Hippocampal formation (tissue), 2 donors: Measurements from ENCODE around the gene ADNP.

ENCODE experiments used
- DNase-seq, 2 donors: peaks; one replicate each; lab custom pipeline; 2025; lab: John Stamatoyannopoulos, UW

The ADNP gene

DNA sequence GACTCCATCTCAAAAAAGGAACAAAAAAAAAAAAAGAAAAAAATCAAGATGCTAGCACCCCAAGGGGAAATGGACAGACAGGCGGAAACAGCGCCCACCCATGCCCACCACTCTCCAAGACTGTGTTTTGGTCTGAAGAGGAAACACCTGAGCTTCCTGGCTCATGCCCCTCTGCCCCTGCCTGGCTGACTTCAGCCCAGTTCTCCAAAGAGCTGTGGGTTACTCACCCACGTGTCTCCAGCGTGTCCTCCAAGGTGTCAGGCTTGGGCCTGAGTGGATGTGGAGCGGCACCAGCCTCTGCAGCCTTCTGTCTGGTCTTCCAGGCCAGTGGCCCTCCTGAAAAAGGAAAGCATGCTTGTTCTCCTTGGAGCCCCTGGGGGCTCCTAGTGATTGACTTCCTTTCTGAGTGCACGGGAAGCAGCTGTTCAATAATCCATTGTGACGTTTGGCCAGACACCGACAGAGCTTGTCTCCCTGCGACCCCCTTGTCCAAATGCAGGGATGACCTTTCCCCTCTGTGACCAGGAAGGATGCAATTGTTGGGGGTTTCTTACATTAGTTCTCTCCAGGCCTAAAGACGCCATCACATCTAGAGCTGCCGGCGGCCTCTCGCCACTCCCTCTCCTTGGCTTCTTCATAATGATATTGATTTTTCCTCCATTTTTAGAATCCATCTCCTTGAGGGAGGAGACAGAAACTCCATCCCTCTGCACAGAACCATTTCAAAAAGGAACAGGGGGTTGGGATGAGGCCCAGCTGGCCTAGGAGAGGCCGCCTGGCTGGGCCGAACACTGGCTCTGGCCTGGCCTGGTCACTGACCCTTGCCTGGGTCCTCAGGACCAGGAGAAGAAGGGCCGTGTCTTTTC lies 58.4 kb downstream of the ADNP start:
- DNase-seq, result no peak

DNA sequence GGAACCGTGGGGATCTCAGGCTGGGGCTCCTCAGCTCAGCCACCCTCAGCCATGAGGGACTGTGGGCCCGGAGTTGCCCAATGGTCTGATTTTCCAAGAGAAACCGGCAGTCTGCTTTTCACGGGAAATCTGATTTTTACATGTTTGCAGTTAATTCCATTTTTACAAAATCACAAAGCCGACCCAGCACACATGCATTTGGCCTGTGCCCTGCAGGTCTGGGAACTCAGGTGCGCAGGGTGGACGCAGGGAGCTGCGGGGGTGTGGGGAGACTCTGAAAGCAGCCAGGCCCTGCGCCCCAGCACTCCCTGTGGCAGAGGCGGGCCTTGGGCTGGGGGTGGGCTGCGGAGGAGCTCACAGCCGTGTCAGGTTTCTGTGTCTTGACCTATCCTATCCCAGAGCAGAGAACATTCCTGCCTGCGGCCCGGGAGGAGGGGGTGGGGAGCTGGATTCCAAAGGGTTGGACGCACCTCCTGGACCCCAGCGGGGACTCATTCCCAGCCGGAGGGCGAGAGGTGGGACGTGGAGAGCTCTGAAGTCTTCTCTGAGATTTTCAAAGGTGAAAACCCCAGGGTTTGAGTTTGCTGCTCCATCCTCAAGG lies 60.6 kb downstream of the ADNP start:
- no peak for DNase-seq

DNA sequence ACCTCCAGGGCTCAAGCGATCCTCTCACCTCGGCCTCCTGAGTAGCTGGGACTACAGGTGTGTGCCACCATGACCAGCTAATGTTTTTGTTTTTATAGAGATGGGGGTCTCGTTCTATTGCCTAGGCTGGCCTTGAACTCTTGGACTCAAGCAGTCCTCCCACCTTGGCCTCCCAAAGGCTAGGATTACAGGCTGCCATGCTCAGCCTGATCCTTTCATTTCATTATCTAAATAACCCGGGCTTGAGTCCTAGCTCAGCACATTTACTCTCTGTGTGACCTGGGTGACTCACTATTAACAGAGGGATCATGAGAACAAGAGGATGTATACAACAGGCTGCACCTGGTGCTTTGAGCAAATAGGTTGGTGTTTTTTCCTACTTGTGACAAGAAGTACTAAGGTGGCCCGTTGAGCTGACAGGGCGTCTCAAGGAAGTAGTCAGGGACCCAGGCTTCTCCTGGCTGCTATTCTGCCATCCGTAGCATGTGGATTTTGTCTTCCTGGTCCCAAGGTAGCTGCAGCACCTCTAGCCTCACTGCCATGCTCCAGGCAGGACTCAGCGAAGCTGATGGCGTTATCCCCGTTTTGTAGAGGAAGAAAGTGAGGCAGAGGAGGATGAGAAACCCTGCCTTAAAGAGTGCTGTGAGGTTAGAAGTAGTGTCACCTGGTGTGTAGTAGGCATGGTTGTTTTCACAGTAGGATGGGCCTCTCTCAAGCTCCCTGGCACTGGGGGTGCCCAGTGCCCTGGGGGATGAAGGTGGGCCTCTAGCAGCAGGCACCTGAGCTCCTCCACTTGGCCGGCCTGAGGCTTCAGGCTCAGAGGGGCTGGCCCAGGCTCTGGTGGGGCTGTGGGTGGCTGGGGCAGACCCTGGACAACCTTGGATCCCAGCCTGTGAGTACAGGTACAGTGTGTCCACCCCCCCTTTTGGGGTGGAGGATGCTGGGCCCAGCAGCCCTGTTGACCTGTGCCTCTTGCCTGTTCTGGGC lies 62.4 kb downstream of the ADNP start:
- no peak for DNase-seq

DNA sequence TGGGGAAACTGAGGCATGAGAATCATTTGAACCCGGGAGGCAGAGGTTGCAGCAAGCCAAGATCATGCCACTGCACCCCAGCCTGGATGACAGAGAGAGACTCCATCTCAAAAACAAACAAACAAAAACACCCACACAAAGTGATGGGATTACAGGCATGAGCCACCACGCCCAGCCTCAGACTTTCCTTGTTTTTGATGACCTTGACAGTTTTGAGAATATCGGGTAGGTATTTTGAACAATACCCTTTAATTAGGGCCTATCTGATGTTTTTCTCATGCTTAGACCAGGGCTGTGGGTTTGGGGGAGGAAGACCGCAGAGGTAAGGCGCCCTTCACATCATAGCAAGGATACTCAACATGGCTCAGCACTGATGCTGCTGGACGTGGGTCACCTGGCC lies 63.4 kb downstream of the ADNP start:
- DNase-seq, result no peak

DNA sequence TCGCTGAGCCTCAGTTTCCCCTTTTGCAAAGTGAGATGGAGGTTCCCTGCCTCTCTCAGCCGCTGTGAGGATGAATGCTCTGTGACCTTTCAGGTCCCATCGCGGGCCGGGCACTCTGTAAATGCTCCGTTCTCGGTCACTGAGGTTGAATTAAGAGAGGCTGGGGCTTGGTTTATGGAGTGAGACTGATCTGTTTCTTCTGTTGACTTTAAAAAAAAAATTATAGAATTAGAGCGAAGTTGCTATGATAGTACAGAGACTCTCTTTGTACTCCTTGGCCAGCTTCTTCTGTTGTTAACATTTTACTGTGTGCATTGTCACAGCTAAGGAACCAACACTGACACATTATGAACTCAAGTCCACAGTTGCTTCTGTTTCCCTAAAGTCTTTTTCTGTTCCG lies 64.4 kb downstream of the ADNP start:
- DNase-seq, result no peak

DNA sequence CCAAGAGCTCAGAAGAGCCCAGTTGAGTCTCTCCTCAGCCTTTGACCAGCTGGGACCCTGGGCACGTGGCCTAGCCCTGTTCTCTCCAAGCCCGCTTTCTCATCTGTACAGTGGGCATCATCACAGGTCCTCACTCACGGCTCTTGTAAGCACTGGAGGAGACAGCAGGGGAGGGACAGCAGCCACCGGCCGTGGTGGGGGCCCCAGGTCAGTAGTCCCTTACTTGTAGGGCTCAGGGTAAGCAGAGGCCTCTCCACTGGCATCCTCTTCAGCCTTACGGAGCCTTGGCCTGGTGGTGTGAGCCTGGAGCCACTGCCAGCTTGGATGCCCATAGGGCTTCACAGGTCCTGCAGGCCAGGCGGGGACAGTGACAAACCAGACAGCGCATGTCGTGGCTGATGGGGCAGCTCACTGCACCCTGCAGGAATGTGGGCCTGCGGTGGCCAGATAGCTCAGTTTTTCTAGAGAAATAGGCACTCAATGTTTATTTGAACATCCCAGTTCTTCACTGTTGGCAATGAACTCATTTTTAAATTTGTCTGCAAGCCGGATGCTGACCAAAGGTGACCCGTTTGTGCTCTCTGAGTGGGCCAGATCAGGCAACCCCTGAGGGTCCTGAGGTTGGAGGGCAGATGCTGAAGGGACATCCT lies 65.1 kb downstream of the ADNP start:
- no peak for DNase-seq

DNA sequence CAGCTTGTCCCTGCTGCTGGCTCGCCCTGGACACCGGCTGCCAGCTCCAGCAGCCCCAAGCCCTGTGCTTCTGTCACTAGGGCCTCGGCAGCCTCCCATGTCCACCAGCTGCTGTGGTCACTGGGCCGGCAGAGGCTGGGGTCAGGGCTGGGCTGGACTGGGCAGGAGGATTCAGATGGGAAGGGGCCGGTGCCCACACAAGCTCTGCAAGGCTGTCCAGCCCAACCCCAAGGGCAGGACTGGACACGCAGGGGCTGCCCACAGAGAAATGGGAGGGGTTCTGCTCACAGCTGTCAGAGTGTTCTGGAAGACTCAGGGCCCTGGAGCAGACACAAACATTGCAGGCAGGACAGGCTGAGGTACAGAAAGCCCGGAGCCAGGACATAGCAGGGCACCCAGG lies 65.6 kb downstream of the ADNP start:
- no peak for DNase-seq

DNA sequence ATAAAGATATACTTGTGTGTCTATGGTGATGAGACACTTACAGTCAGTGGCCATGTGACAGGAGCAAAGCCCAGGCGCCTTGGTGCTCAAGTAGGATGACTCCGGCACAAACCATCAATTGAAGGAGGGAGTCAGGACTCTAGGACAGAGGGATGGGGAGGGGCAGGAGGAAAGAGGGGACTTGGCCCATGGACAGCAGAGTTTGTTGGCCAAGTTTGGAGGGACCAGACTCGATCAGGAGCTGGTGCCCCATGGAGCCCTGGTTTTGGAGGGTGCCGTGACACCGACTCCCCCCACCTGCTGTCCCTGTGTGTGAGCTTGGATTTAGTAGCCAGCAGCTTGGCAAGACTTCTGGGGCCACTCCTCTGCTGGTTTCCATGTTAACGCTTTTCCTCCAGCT lies 66.1 kb downstream of the ADNP start:
- no peak for DNase-seq

DNA sequence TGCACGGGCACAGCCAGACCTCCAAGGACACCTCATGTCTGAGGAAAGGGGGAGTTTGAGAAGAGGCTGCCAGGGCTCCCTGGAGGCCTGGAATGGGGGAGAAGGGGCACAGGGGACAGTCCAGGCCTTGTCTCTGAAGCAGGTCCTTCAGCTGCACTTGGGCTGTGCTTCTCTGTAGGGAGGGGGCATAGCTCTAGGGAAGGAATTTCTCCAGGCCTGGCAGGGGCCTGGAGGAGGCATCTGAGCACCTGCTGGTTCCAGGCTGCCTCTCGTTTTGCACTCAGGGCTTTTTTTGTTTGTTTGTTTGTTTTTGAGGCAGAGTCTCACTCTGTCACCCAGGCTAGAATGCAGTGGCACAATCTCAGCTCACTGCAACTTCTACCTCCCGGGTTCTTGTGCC lies 68.7 kb downstream of the ADNP start:
- no peak for DNase-seq

DNA sequence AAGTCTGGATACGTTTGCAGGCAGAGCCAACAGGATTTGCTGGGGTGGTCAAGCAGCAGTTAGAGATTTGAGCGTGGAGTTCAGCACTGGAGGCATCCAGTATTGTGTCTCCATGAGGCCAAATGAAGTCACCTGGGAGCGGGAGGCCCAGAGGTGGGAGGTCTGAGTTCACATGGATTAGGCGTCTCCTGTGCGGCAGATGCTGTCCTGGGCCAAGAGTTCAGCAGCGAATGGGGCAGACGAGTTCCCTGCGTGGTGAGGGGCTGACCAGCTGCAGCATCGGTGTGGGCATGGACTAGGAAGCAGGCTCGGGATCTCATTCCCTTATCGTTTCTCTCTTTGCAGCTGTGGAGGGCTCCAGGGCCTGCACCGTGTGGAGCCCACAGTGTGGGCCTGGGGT lies 70.2 kb downstream of the ADNP start:
- DNase-seq, result no peak

DNA sequence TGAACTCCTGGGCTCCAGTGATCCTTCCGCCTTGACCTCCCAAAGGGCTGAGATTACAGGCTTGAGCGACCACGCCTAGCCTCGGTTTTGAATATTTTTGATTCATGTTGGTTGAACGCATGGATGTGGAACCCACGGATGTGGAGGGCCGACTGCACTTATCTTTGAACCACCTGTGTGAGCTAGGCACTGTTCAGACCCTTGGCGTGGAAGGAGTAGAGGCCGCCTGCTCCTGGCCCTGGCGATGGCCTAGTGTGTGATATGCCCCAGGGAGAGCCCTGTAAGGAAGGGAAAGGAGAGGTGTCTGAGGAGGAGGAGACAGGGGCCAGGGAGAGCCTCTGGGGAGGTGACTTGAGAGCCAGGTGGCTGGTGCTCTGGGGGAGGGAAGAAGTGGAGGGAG lies 72.1 kb downstream of the ADNP start:
- DNase-seq, result no peak

DNA sequence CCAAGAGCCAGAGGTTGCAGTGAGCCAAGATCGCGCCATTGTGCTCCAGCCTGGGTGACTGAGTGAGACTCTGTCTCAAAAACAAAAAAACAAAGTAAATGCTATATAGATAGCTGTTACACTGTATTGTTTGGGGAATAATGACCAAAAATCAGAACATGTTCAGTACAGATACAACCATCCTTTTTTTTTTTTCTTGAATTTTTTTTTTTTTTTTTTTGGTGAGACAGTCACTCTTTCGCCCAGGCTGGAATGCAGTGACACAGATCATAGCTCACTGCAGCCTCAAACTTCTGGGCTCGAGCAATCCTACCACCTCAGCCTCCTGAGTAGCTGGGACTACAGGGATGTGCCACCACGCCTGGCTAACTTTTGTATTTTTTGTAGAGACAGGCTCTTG lies 72.7 kb downstream of the ADNP start:
- DNase-seq, result no peak

DNA sequence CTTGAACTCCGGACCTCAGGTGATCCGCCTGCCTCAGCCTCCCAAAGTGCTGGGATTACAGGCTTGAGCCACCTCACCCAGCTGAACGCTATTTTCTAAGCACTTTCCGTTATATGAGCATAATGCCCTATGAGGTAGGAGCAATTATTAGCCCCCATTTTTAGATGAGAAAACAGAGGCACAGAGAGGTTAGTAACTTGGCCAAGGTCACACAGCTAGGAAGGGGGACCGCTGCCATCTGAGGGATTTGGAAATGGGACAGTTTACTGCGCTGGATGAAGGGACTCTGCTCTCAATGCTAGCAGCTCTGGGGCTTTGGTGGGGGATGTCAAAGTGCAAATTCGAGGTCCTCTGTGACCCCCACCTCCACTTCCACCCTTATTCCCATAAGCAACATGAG lies 73.9 kb downstream of the ADNP start:
- DNase-seq, result no peak

DNA sequence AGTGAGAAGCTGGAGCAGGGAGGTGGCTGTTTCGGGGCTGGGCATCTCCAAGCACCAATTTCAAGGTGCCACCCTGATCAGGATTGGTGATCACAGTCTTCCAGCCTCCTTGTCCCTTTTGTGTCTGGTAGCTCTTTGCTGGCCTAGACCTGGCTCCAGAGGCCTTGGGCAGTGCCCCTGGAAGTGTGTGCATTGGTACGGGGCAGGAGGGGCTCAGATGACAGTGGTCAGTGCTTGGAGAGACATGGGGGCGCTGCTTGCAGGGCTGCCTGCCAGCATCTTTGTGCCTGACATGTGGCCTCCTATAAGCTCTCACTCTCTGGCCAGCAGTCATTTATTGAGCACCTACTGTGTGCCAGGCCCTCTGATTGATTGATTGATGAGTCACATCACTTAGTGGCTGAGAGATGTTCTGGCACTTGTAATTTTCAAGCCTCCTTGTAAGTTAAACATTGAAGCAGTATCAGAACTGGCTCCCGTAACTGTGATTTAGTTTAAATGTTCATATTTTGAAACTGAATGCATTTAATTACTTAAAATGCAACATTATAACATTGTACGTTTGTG lies 74.7 kb downstream of the ADNP start:
- no peak for DNase-seq

DNA sequence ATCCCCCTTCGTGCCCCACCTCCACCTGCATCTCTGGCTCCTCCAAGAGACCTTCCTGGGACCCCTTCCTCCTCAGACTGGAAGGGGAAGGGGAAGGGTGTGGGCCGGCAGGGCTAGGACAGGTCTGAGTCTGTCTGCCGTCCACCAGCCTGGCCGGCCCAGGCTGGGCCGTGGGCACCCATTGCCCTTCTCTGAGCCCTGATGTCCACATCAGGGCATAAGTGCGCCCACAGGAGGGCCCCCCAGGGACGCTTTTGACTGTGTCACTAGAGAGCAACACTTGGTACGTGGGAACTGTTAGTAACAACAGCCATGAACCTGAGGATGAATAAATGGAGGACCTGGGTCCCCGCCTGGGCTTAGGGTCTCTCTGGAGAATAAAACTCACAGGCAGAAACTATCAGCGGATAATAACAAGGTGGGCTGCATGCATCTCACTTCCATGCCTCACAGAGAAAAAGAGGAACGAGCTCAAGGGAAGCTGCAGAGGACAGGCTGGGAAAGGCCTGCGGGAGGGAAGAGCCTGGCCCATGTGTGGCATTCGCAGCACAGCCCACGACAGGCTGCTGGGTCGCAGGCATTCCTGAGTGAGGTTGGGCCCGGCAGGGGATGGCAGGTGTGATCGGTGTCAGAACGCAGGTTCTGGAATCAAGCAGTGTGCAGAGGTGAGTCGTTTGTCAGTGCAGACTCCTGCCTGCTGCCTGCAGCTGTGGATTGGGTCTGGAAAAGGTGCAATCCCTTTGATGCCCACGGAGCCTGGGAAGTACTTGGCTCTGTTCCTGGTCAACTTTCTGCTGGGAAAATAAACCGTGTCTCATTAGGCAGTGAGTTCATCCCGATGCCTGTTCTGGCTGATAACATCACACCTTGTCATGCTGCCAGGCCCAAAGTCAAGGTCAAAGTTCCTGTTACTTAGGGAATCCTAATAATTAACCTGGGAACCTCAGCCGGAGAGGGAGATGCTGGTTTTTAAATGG lies 75.5 kb downstream of the ADNP start:
- no peak for DNase-seq

DNA sequence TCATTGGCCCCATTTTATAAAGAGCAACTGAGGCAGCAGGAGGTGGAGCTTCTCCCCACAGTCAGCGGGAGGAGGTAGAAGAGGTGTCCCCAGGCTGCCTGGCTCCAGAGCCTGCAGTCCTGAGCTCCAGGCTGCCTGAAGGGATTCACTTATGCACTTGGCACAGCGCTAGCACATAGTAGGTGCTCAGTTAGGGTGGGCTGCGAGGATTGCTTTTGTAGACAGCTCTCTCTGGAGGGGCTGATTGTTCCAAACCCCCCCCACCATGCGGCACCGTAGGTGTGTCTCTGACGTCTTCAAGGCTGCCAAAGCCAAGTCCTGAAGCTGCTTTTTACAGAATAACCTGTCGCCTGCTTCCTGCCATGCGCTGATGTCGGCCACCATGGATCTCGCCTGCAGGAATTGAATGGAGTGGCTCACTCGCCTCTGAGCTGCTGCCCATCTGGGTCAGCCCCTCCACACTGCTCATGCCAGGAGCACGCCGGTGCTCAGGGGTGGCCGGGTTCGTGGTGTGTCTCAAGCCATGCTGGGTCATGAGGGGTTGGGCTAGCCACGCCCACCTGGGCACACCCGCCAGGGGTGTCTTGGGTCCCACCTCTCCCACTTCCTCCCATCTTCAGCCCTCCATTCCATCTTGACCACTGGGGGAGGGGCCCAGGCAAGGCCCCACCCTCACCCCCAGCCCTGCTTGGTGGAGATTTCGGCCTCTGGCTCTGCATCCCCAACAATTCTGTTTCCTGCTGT lies 76.6 kb downstream of the ADNP start:
- no peak for DNase-seq

DNA sequence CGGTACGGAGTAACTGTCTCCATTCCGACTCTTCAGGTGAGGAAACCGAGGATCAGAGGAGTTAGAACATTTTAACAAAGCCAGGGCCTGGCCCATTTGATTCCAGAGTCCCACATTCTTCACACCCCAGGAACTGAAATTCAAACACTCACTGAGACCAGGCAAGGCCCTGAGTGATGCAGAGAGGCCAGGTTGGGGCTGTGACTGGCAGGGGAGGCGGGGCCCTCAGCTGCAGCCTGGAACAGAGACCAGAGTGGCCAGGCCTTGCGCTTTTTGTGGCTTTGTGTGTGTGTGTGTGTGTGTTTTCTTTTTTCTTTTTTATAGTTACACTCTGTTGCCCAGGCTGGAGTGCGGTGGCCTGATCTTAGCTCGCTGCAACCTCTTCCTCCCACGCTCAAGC lies 79.2 kb downstream of the ADNP start:
- DNase-seq, result no peak

DNA sequence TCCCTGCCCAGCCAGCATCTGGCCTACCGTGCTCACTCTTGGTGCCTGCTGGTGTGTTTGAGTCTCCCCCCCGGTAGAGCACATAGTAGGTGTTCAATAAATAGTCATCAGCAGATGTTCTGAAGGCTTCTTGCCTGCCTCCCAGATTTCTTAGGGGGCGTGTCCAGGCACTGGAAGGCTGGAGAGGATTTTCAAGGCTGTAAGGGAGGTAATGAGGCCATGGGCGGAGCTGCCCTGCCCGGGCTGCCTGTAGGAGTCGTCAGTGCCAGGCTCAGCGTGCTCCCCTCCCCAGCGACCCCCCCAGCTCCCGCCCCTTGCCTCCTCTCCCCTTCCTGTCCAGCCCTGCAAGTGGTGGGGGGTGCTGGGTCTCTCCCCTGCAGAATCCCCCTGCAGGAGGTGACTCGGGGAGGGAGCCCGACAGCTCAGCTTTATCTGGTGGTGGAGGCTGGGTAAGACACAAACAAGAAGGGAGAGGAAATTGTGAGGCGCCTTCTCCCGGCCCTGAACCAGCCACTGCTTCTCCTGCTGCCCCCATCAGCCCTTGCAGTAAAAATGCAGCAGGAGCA lies 80.4 kb downstream of the ADNP start:
- DNase-seq, result no peak
